Muscle layer of duodenum (tissue), 2 donors: Measurements from ENCODE around the gene ARHGAP4.

Experiments used
- H3K27ac ChIP-seq: one replicate; pipeline ENCODE4 v1.7.0; 2013; ENCODE audit warnings: mild to moderate bottlenecking, low read length
- H3K27me3 ChIP-seq: one replicate; pipeline ENCODE4 v1.7.0; 2013; ENCODE audit warnings: low read depth, mild to moderate bottlenecking, control low read depth, low read length
- H3K36me3 ChIP-seq, 2 donors: one replicate each; pipeline ENCODE4 v1.7.0; 2013; ENCODE audit warnings: low read length in 2 of 2, control low read depth in 1 of 2, mild to moderate bottlenecking in 1 of 2; ENCODE audit not compliant: insufficient read depth in 2 of 2, control insufficient read depth in 1 of 2
- H3K4me1 ChIP-seq, 2 donors: one replicate each; pipeline ENCODE4 v1.7.0; 2013; ENCODE audit warnings: low read length in 2 of 2, mild to moderate bottlenecking in 2 of 2, control low read depth in 1 of 2, moderate library complexity in 1 of 2; ENCODE audit not compliant: insufficient read depth in 2 of 2, control insufficient read depth in 1 of 2
- H3K4me3 ChIP-seq, 2 donors: one replicate each; pipeline ENCODE4 v1.7.0; 2013; ENCODE audit warnings: low read length in 2 of 2, low read depth in 1 of 2, mild to moderate bottlenecking in 1 of 2
- H3K9me3 ChIP-seq, 2 donors: one replicate each; pipeline ENCODE4 v1.7.0; 2013; ENCODE audit warnings: low read length in 2 of 2, control low read depth in 1 of 2, mild to moderate bottlenecking in 1 of 2; ENCODE audit not compliant: control insufficient read depth in 1 of 2
- donor health status: healthy.

ARHGAP4 gene

GRCh38 chrX:153921511-153922446 lies 4.3 kb downstream of the ARHGAP4 start:
- no peaks in the 10 kb centered on the region for H3K27me3 ChIP-seq

GRCh38 chrX:153921070-153921469 lies 5.0 kb downstream of the ARHGAP4 start:
- no peak overlapping the region for H3K27ac ChIP-seq
- no peaks in the 10 kb centered on the region for H3K27me3 ChIP-seq
- no peaks in the 10 kb centered on the region for H3K9me3 ChIP-seq
- no peaks in the 10 kb centered on the region for H3K36me3 ChIP-seq
- H3K4me1 ChIP-seq: peaks cover 0 to 24% of the 10 kb centered on the region in 2 donors
- H3K4me3 ChIP-seq: peak overlapping the region in 1 of 2 donors; percentile 36

More at GRCh38 chrX:153921511-153922446, 4.3 kb downstream of the ARHGAP4 start:
- Histone ChIP-seq H3K27ac (no peak overlapping the region), H3K9me3 (no peaks in the 10 kb centered on the region), H3K36me3 (no peaks in the 10 kb centered on the region), H3K4me3 (peak overlapping the region in 1 of 2 donors; percentile 36), H3K4me1 (peaks cover 0 to 28% of the 10 kb centered on the region in 2 donors)

- H3K4me3 ChIP-seq: no peak overlapping the region
- no peaks in the 10 kb centered on the region for H3K36me3 ChIP-seq
- H3K27ac ChIP-seq: no peak overlapping the region
- H3K27me3 ChIP-seq: no peaks in the 10 kb centered on the region
- no peaks in the 10 kb centered on the region for H3K9me3 ChIP-seq
- peaks cover 0 to 24% of the 10 kb centered on the region in 2 donors for H3K4me1 ChIP-seq
Observed at GRCh38 chrX:153920546-153920945, 5.5 kb downstream of the ARHGAP4 start.

DNA sequence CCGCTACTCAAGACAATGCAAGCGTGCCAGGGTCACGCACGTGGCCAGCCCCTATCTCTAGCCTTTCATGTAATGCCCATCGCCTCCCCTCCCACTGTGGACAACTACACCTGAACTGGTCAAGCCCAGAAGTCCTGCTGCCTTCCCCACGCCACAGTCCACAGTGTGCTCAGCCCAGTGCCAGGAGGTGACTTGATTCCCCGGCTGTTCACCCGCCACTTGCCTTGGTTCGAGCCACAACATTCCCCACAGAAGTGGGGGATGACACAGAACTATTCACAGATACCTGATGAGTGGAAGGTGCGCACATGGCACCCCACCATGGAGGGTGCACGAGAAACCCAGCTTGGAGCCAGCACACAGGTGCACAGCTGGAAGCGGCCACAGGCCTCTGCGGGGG lies 6.8 kb downstream of the ARHGAP4 start:
- Histone ChIP-seq H3K4me3 (no peak overlapping the region), H3K27ac (no peak overlapping the region), H3K36me3 (no peaks in the 10 kb centered on the region), H3K4me1 (peaks cover 0 to 24% of the 10 kb centered on the region in 2 donors), H3K27me3 (no peaks in the 10 kb centered on the region), H3K9me3 (no peaks in the 10 kb centered on the region)

GRCh38 chrX:153917869-153918268 lies 8.2 kb downstream of the ARHGAP4 start:
- no peaks in the 10 kb centered on the region for H3K27me3 ChIP-seq
- no peak overlapping the region for H3K27ac ChIP-seq
- no peaks in the 10 kb centered on the region for H3K36me3 ChIP-seq
- peaks cover 0 to 17% of the 10 kb centered on the region in 2 donors for H3K4me1 ChIP-seq
- H3K4me3 ChIP-seq: no peak overlapping the region
- no peaks in the 10 kb centered on the region for H3K9me3 ChIP-seq

DNA sequence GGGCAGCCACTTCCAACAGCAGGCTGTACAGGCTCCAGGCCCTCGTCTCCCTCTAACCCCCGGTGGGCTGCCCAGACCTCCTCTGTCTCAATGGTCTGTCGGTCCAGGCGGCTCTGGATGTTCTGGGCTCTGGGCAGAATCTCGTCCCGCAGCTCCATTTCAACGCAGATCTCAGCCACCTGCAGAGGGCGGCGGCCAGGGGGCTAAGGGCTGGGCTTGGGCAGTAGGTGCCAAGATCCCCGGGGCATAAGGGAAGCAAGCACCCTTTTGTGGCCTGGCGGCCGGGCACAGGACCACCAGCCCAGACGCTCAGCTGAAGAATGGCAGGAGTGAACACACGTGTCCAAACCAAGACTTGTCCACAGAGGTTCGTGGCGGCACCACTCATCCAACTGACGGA lies 12.4 kb downstream of the ARHGAP4 start:
- Histone ChIP-seq H3K27me3 (no peaks in the 10 kb centered on the region), H3K36me3 (no peaks in the 10 kb centered on the region), H3K4me3 (no peak overlapping the region), H3K27ac (no peak overlapping the region), H3K4me1 (no peaks in the 10 kb centered on the region), H3K9me3 (no peaks in the 10 kb centered on the region)

DNA sequence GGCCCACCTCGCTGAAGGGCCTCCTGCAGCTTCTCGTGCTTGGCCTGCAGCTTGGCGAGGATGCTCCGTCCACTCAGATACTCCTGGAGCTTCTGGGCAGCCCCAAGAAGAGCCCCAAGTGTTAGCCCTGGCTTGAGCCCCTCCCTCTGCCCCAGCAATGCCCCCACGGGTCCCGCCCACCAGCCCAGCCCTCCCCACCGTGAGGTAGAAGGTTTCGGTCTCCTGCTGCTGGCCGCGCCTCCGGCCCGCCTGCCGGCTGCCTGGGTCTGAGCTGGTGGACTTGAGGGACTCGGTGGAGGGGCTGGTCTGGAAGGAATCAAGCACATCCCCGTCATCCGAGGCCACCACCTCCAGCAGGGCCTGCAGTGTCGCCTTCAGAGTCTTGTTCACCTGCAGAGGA lies 12.9 kb downstream of the ARHGAP4 start:
- H3K36me3 ChIP-seq: no peaks in the 10 kb centered on the region
- H3K4me1 ChIP-seq: no peaks in the 10 kb centered on the region
- no peak overlapping the region for H3K27ac ChIP-seq
- H3K9me3 ChIP-seq: no peaks in the 10 kb centered on the region
- H3K4me3 ChIP-seq: no peak overlapping the region
- H3K27me3 ChIP-seq: no peaks in the 10 kb centered on the region

DNA sequence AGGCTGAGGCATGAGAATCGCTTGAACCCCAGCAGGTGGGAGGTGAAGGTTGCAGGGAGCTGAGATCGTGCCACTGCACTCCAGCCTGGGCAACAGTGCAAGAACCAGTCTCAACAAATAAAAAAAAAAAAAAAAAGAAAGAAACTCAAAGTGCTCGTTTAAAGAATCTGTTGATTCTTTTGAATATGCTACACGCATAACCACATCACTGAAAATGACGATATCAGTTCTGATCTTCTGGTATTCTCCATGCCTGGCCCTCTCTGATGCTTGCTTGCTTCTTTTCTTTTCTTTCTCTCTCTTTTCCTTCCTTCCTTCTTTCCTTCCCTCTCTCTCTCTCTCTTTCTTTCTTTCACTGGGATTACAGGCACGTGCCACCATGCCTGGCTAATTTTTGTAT lies 14.3 kb downstream of the ARHGAP4 start:
- Histone ChIP-seq H3K27ac (no peak overlapping the region), H3K36me3 (no peaks in the 10 kb centered on the region), H3K27me3 (no peaks in the 10 kb centered on the region), H3K4me3 (no peak overlapping the region), H3K9me3 (no peaks in the 10 kb centered on the region), H3K4me1 (no peaks in the 10 kb centered on the region)

GRCh38 chrX:153910446-153910845 lies 15.6 kb downstream of the ARHGAP4 start:
- no peaks in the 10 kb centered on the region for H3K36me3 ChIP-seq
- H3K4me3 ChIP-seq: no peak overlapping the region
- H3K9me3 ChIP-seq: no peaks in the 10 kb centered on the region
- no peaks in the 10 kb centered on the region for H3K4me1 ChIP-seq
- H3K27ac ChIP-seq: no peak overlapping the region
- no peaks in the 10 kb centered on the region for H3K27me3 ChIP-seq

DNA sequence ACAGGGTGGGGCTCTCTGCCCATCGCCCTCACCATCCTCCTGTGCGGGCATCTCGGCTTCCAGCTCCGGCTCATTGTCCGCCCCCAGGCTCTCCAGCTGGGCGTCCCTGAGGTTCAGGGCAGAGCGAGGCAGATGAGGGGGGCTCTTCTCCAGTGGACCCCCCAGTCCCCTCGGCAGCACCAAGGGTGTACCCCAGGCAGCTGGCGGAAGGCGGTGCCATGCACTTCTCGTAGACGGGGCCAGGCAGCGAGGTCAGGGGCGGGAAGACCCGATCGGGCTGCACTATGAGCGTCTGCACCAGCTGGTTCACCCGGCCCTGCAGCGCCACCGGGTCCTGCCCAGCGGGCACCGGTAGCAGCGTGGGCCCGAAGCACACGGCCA lies 16.1 kb downstream of the ARHGAP4 start:
- no peaks in the 10 kb centered on the region for H3K27me3 ChIP-seq
- no peak overlapping the region for H3K27ac ChIP-seq
- H3K4me3 ChIP-seq: no peak overlapping the region
- no peaks in the 10 kb centered on the region for H3K4me1 ChIP-seq
- H3K9me3 ChIP-seq: no peaks in the 10 kb centered on the region
- no peaks in the 10 kb centered on the region for H3K36me3 ChIP-seq

DNA sequence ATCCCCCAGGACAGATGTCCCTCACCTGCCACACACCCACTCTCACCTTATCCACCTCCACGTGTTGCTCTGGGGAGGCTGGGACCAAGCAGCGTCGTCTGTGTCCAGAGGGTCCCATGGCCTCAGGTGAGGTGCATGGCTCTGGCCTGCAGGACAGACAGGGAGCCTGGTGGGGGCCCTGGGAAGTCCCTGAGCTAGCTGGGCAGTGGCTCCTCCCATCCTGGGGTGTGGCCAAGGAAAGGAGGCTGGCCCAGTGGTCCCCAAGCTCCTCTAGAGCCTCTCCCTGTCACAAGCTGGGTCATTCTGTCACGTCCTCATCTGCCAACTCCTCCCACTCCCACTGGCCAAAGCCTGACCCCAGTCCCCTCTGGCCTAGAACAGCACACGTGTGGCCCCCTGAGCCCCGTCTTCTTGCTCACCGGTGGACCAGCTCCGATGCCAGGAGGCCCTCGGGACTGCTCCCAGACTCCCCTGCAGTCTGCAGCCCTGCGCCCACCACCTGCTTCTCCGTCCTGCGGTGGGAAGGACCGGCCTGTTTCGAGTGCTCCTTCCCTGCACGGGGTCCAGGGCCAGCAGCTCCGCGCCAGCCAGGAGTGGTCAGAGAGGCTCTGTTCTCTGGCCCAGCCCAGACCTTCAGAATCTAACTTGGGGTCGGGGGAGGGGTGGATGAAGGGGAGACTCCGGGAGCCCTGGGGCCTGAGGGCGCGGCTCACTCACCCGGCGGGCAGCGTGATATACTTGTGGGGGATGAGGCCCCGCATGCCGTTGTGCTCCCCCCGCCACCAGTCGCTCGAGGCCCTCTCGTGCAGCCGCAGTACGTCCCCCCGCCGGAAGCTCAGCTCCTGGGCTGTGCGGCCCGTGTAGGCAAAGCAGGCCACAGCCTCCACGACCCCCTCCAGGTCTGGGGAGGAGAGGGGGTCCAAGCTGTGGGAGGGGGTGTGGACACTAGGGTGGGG lies 16.8 kb downstream of the ARHGAP4 start:
- Histone ChIP-seq H3K9me3 (no peaks in the 10 kb centered on the region), H3K4me1 (peaks cover 0 to 4% of the 10 kb centered on the region in 2 donors), H3K27me3 (no peaks in the 10 kb centered on the region), H3K36me3 (no peaks in the 10 kb centered on the region), H3K4me3 (no peak overlapping the region), H3K27ac (no peak overlapping the region)
